H1 (cell line): Measurements from ENCODE around the gene DPM3. TPM values are rescaled to one million over a fixed set of nuclear protein-coding genes. Genes with fewer than 3 reads are reported as not detected.

Source experiments
- CTCF ChIA-PET: fragments of 300-600 bp; sonication (Branson Sonifier 250); formaldehyde crosslinking; loops from one replicate; lab custom pipeline; 2021; ENCODE audit not compliant: partially characterized antibody; lab: Charles Lee
- POLR2A ChIA-PET: fragments of 300-600 bp; sonication (Branson Sonifier 250); formaldehyde crosslinking; loops from one replicate; lab custom pipeline; 2021; ENCODE audit warnings: inconsistent platforms; ENCODE audit not compliant: partially characterized antibody; lab: Charles Lee
- DNase-seq, 2 experiments: peaks; one replicate each; pipeline versions ENCODE4 v3.0.0 to v3.0.0-alpha.2; 2010 to 2022; ENCODE audit warnings: low spot score in 2 of 2, low read depth in 1 of 2, mixed read lengths in 1 of 2
- FAIRE-seq: peaks from 2 replicates; lab custom pipeline; 2011; peaks lifted over from hg19 to GRCh38; lab: Jason Lieb, UNC
- H2AFZ ChIP-seq: 2 replicates; pipeline ENCODE4 v1.8.1; 2012; ENCODE audit warnings: low read length, inconsistent platforms
- H2AK5ac ChIP-seq: 2 replicates; pipeline ENCODE4 v1.6.1; 2013; ENCODE audit warnings: low read depth, low read length
- H2BK120ac ChIP-seq: replicated peaks from 2 replicates; pipeline ENCODE3; 2013; ENCODE audit warnings: low read depth, low read length, inconsistent platforms
- H2BK12ac ChIP-seq: 2 replicates; pipeline ENCODE4 v1.6.1; 2013; ENCODE audit warnings: low read depth, low read length
- H2BK15ac ChIP-seq: 2 replicates; pipeline ENCODE4 v1.6.1; 2013; ENCODE audit warnings: low read length
- H2BK20ac ChIP-seq: 2 replicates; pipeline ENCODE4 v1.6.1; 2013; ENCODE audit warnings: low read length
- H2BK5ac ChIP-seq: 2 replicates; pipeline ENCODE4 v1.6.1; 2013; ENCODE audit warnings: low read depth, low read length
- H3K14ac ChIP-seq: 2 replicates; pipeline ENCODE4 v1.6.1; 2013; ENCODE audit warnings: inconsistent platforms; ENCODE audit not compliant: insufficient read length
- H3K18ac ChIP-seq: 2 replicates; pipeline ENCODE4 v1.6.1; 2013; ENCODE audit warnings: low read length; ENCODE audit errors: extremely low read depth
- H3K23ac ChIP-seq: 2 replicates; pipeline ENCODE4 v1.6.1; 2013; ENCODE audit warnings: inconsistent platforms; ENCODE audit not compliant: insufficient read length
- H3K23me2 ChIP-seq: 2 replicates; pipeline ENCODE4 v1.6.1; 2013; ENCODE audit warnings: low read depth, low read length
- H3K27ac ChIP-seq: 2 replicates; pipeline ENCODE4 v1.6.1; 2011; ENCODE audit warnings: low read depth, low read length, inconsistent platforms
- H3K27me3 ChIP-seq, 4 experiments: replicated peaks in 1 of 4; 1 replicate in 1 of 4; 2 replicates in 3 of 4; pipeline versions ENCODE4 v1.6.1 to v1.8.1; 2011 to 2013; ENCODE audit warnings: low read length in 3 of 4, mild to moderate bottlenecking in 3 of 4, inconsistent platforms in 2 of 4, mixed read lengths in 2 of 4, moderate library complexity in 1 of 4; ENCODE audit not compliant: control insufficient read depth in 3 of 4, insufficient read depth in 3 of 4; ENCODE audit errors: extremely low read depth in 1 of 4
- H3K36me3 ChIP-seq, 4 experiments: 2 replicates each; pipeline versions ENCODE4 v1.6.1 to v1.8.1; 2011 to 2013; ENCODE audit warnings: mild to moderate bottlenecking in 4 of 4, low read length in 3 of 4, moderate library complexity in 2 of 4, control low read depth in 1 of 4, inconsistent platforms in 1 of 4; ENCODE audit not compliant: insufficient read depth in 4 of 4, control insufficient read depth in 2 of 4
- H3K4ac ChIP-seq: replicated peaks from 2 replicates; pipeline ENCODE3; 2013; ENCODE audit warnings: low read length, low read depth, mixed read lengths, inconsistent platforms; ENCODE audit not compliant: insufficient read length
- H3K4me1 ChIP-seq, 4 experiments: replicated peaks in 1 of 4; 1 replicate in 1 of 4; 2 replicates in 3 of 4; pipeline versions ENCODE4 v1.6.1 to v1.8.1; 2011 to 2013; ENCODE audit warnings: low read length in 3 of 4, inconsistent platforms in 2 of 4, mixed read lengths in 1 of 4; ENCODE audit not compliant: insufficient read depth in 4 of 4, control insufficient read depth in 3 of 4
- H3K4me2 ChIP-seq, 2 experiments: 2 replicates each; pipeline versions ENCODE4 v1.6.1 to v1.8.1; 2011 to 2013; ENCODE audit warnings: low read depth in 2 of 2, low read length in 2 of 2, control low read depth in 1 of 2, inconsistent platforms in 1 of 2, mild to moderate bottlenecking in 1 of 2; ENCODE audit not compliant: insufficient read depth in 1 of 2
- H3K4me3 ChIP-seq, 4 experiments: fragments of 200-600, 300-600 bp in 1 of 4; sonication (generic), shearing (Covaris generic), sonication (Bioruptor Twin) in 1 of 4; 2 replicates each; pipeline versions ENCODE4 v1.5.1 to v1.8.1; 2011 to 2016; ENCODE audit warnings: low read length in 4 of 4, low read depth in 3 of 4, control low read depth in 2 of 4, inconsistent platforms in 2 of 4, mild to moderate bottlenecking in 2 of 4, mixed read lengths in 1 of 4, moderate library complexity in 1 of 4; ENCODE audit not compliant: insufficient read depth in 2 of 4; ENCODE audit errors: extremely low read depth in 1 of 4
- H3K56ac ChIP-seq: replicated peaks from 2 replicates; pipeline ENCODE3; 2013; ENCODE audit warnings: low read depth, mild to moderate bottlenecking, mixed read lengths, low read length, inconsistent platforms; ENCODE audit not compliant: insufficient read length
- H3K79me1 ChIP-seq: 2 replicates; pipeline ENCODE4 v1.6.1; 2013; ENCODE audit warnings: low read depth, low read length, control low read depth
- H3K79me2 ChIP-seq, 2 experiments: 2 replicates each; pipeline versions ENCODE4 v1.6.1 to v1.8.1; 2012 to 2013; ENCODE audit warnings: low read length in 2 of 2, mild to moderate bottlenecking in 2 of 2, inconsistent platforms in 1 of 2; ENCODE audit not compliant: insufficient read depth in 2 of 2, control insufficient read depth in 1 of 2
- H3K9ac ChIP-seq, 4 experiments: replicated peaks in 1 of 4; 1 replicate in 1 of 4; 2 replicates in 3 of 4; pipeline versions ENCODE4 v1.6.1 to v1.8.1; 2011 to 2013; ENCODE audit warnings: low read depth in 3 of 4, low read length in 3 of 4, control low read depth in 2 of 4, mild to moderate bottlenecking in 2 of 4, moderate library complexity in 2 of 4, inconsistent platforms in 1 of 4; ENCODE audit errors: extremely low read depth in 1 of 4
- H3K9me3 ChIP-seq, 2 experiments: 2 replicates each; pipeline versions ENCODE4 v1.6.1 to v1.8.1; 2012 to 2013; ENCODE audit warnings: mild to moderate bottlenecking in 2 of 2, moderate library complexity in 2 of 2, control low read depth in 1 of 2, inconsistent platforms in 1 of 2, low read depth in 1 of 2, low read length in 1 of 2, mixed read lengths in 1 of 2; ENCODE audit not compliant: insufficient read depth in 2 of 2
- H4K20me1 ChIP-seq, 2 experiments: replicated peaks in 1 of 2; 2 replicates each; pipeline versions ENCODE3 to v1.8.1; 2011 to 2013; ENCODE audit warnings: inconsistent platforms in 2 of 2, low read length in 2 of 2, mild to moderate bottlenecking in 1 of 2; ENCODE audit not compliant: insufficient read depth in 2 of 2, control insufficient read depth in 1 of 2
- H4K5ac ChIP-seq: 2 replicates; pipeline ENCODE4 v1.6.1; 2013; ENCODE audit warnings: low read length, low read depth, mixed read lengths, inconsistent platforms; ENCODE audit not compliant: insufficient read length
- H4K8ac ChIP-seq: 2 replicates; pipeline ENCODE4 v1.8.0; 2013; ENCODE audit warnings: mild to moderate bottlenecking, moderate library complexity, low read length, inconsistent platforms; ENCODE audit not compliant: insufficient read depth; ENCODE audit errors: extremely low read depth
- H4K91ac ChIP-seq: replicated peaks from 2 replicates; pipeline ENCODE3; 2013; ENCODE audit warnings: low read length, mixed read lengths, inconsistent platforms; ENCODE audit not compliant: insufficient read length
- SP4 ChIP-seq: IDR thresholded peaks from 2 replicates; pipeline ENCODE4 v1.6.1; 2012; ENCODE audit warnings: low read length, inconsistent platforms
- TAF1 ChIP-seq: IDR thresholded peaks from 2 replicates; pipeline ENCODE4 v1.6.1; 2011; ENCODE audit warnings: mild to moderate bottlenecking, low read depth, low read length
- WGBS, 2 experiments: shearing (Covaris generic) in 1 of 2; methylation state at CpG; one replicate each; pipeline versions ENCODE4 v1.1.6 to v1.1.7; 2013 to 2015; ENCODE audit warnings: low lambda C conversion rate in 2 of 2, mixed read lengths in 2 of 2, inconsistent platforms in 1 of 2, low coverage in 1 of 2, missing lambda C conversion rate in 1 of 2; ENCODE audit not compliant: insufficient replicate concordance in 2 of 2, insufficient coverage in 1 of 2, insufficient read length in 1 of 2; ENCODE audit errors: extremely low coverage in 1 of 2, missing lambda C conversion rate in 1 of 2; 5-methylcytosine and 5-hydroxymethylcytosine counted together
- polyA plus RNA-seq, 7 experiments: library from polyadenylated mRNA; depleted of rRNA in 3 of 7; stranded (reverse) in 5 of 7; unstranded in 2 of 7; fragments of >200 nt in 5 of 7; fragments of 200-250 nt in 2 of 7; gene quantifications; 1 replicate in 5 of 7; 2 replicates in 1 of 7; 4 replicates in 1 of 7; pipeline versions ENCODE4 v1.2.1 to v1.2.3, GENCODE V29; 2011 to 2013; ENCODE audit warnings: missing spikeins in 2 of 7, mixed read lengths in 2 of 7
- total RNA-seq: library from RNA; stranded (reverse); fragmentation: NEBNext Ultra II Directional; extraction: Animal tissue kit (Norgen Biotek cat#: 25700); gene quantifications from 2 replicates; pipeline ENCODE4 v1.2.1, GENCODE V29; 2021

Gene DPM3
- total and polyA plus RNA-seq, 2 of the 8 experiments (the other 6 are each of a cell fraction or from before 2014, with no cell fraction given): 44.8 to 227 TPM

- Histone ChIP-seq H3K36me3 (peaks cover 0 to 12% (median 6%) of the 10 kb centered on the region in 4 experiments; a peak in 5 of 8 replicates), H4K8ac (no peak overlapping the region), H3K23ac (no peak overlapping the region), H3K79me1 (no peaks in the 10 kb centered on the region), H2BK15ac (no peak overlapping the region), H3K4me2 (0 out of 4 replicates have a peak overlapping the region, but pooled peaks of 1 of the 2 experiments have one; percentile 54), H2BK12ac (peak overlapping the region; percentile 39; the same call in 1 of the 2 replicates), H3K4me1 (peaks cover 4 to 20% (median 11%) of the 10 kb centered on the region in 4 experiments), H3K27ac (no peak overlapping the region; the same call in 1 of the 2 replicates), H4K91ac (no peak overlapping the region), H3K9ac (no peak overlapping the region), H4K20me1 (no peaks in the 10 kb centered on the region), H3K79me2 (no peaks in the 10 kb centered on the region), H3K27me3 (no peaks in the 10 kb centered on the region), H2AK5ac (0 out of 2 replicates have a peak overlapping the region, but pooled peaks have one; percentile 24), H3K4ac (no peak overlapping the region), H3K23me2 (no peaks in the 10 kb centered on the region; the same call in 1 of the 2 replicates), H3K56ac (no peak overlapping the region), H2BK120ac (no peak overlapping the region), H3K14ac (no peak overlapping the region), H2BK20ac (peak overlapping the region; percentile 6; the same call in 1 of the 2 replicates), H4K5ac (no peak overlapping the region), H2BK5ac (peak overlapping the region; percentile 52; the same call in 1 of the 2 replicates), H3K9me3 (no peaks in the 10 kb centered on the region), H3K18ac (peak overlapping the region; percentile 44), H2AFZ (no peak overlapping the region), H3K4me3 (no peak overlapping the region)
- POLR2A ChIA-PET: interaction anchor here (1.0 to 20.5 kb wide), 6 partner anchors 8 to 123 kb away, joined by 3 to 512 read pairs (median 8); partner anchors contain the start of genes KRTCAP2, MTX1, THBS3 and TRIM46
- FAIRE-seq (no peak), DNase-seq (no peak)
- WGBS, 2 experiments: 76% methylated on average over 6 of the region's 6 CpGs; no CpG with 5 or more reads in 1 of the 2 experiments
- CTCF ChIA-PET: interaction anchor here (1.1 to 6.1 kb wide), 7 partner anchors 8 to 41 kb away, joined by 3 to 38 read pairs (median 5); partner anchors contain the start of gene KRTCAP2
- TF ChIP-seq SP4 (no peak), TAF1 (no peak)
Observed at GRCh38 chr1:155185783-155186066, 45.4 kb upstream of the DPM3 start.
